Measurements from ENCODE around the gene SSC5D.

GRCh38 chr19:55504981-55505380, 16.7 kb downstream of the SSC5D start:
- TF ChIP-seq CTCF (IDR thresholded peaks at IDR 0.05), result no peak
- TF ChIP-seq ZFX (IDR thresholded peaks at IDR 0.05; ENCODE audit: borderline replicate concordance), result no peak

Measured in 22Rv1 (cell line).